WTC11 (cell line): ENCODE data around the gene TCP11X1. TPM values are rescaled to one million over a fixed set of nuclear protein-coding genes. Genes with fewer than 3 reads are reported as not detected.
"Not testable (repeated sequence)": the region's sequence is repeated elsewhere in the genome, so short reads cannot be mapped to it uniquely, and the experiment has no call there.

Source experiments
- ATAC-seq: fragments of 200-7000 bp; cut with Tn5 transposase; 2 replicates; pipeline ENCODE4 v1.10.0; 2021; ENCODE audit warnings: mild to moderate bottlenecking, moderate library complexity
- CTCF ChIA-PET: fragments of 300-600 bp; sonication (Branson Sonifier 250); formaldehyde crosslinking; loops from one replicate; lab custom pipeline; 2021; ENCODE audit warnings: antibody characterized with exemption; lab: Charles Lee
- POLR2A ChIA-PET: fragments of 350-600 bp; sonication (Branson Sonifier 250); formaldehyde crosslinking; loops from one replicate; lab custom pipeline; 2021; ENCODE audit warnings: antibody characterized with exemption; lab: Charles Lee
- DNase-seq: peaks from one replicate; pipeline ENCODE4 v3.0.0; 2021; ENCODE audit warnings: low spot score
- H3K27ac Mint-ChIP-seq: 2 replicates; pipeline ENCODE4 v1.8.0; 2021; ENCODE audit warnings: mixed read lengths
- H3K27me3 Mint-ChIP-seq: 2 replicates; pipeline ENCODE4 v1.8.0; 2021; ENCODE audit warnings: low read depth, mild to moderate bottlenecking, moderate library complexity, mixed read lengths
- H3K36me3 Mint-ChIP-seq: 2 replicates; pipeline ENCODE4 v1.8.0; 2021; ENCODE audit warnings: mixed read lengths
- H3K4me1 Mint-ChIP-seq: 2 replicates; pipeline ENCODE4 v1.8.0; 2022; ENCODE audit warnings: mixed read lengths
- H3K4me3 Mint-ChIP-seq: 2 replicates; pipeline ENCODE4 v1.8.0; 2021; ENCODE audit warnings: mild to moderate bottlenecking, moderate library complexity, mixed read lengths
- H3K9me3 Mint-ChIP-seq: 2 replicates; pipeline ENCODE4 v1.8.0; 2021; ENCODE audit warnings: mixed read lengths
- total RNA-seq: library from RNA; stranded (reverse); gene quantifications from 3 replicates; pipeline ENCODE4 v1.2.3, GENCODE V29; 2021

The TCP11X1 gene
- total RNA-seq, 1 experiment from 2014 or later: 0.13 TPM

GRCh38 chrX:102216497-102216896, 1.4 kb downstream of the TCP11X1 start:
- POLR2A ChIA-PET, H3K4me3 Mint-ChIP-seq, H3K9me3 Mint-ChIP-seq, H3K36me3 Mint-ChIP-seq, H3K4me1 Mint-ChIP-seq, H3K27me3 Mint-ChIP-seq, DNase-seq, CTCF ChIA-PET, ATAC-seq, H3K27ac Mint-ChIP-seq: not testable (repeated sequence)

GRCh38 chrX:102235678-102236077, 20.6 kb downstream of the TCP11X1 start:
- H3K9me3 Mint-ChIP-seq, H3K4me3 Mint-ChIP-seq, H3K27ac Mint-ChIP-seq, H3K27me3 Mint-ChIP-seq, DNase-seq, CTCF ChIA-PET, H3K4me1 Mint-ChIP-seq, POLR2A ChIA-PET, H3K36me3 Mint-ChIP-seq, ATAC-seq: not testable (repeated sequence)

DNA sequence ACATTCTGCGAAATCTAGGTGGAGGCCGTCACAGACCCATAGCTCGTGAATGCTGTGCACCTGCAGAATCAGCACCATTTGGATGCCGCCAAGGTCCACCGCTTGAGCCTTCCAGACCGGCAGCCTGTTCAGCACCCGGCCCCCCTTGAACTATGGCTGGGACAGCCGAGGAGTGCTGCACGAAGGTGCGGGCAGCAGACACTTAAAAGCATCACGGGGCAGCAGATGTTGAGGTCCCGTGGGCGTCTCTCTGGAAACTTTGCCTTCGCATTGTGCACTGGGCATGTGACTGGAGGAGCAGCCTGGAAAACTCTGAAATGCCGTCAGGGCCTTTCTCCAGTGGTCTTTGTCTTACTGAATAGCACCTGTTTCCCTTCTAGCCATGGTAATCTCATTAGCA, 25.2 kb downstream of the TCP11X1 start:
- ATAC-seq, H3K4me3 Mint-ChIP-seq, H3K9me3 Mint-ChIP-seq, CTCF ChIA-PET, POLR2A ChIA-PET, DNase-seq, H3K27ac Mint-ChIP-seq, H3K27me3 Mint-ChIP-seq, H3K36me3 Mint-ChIP-seq, H3K4me1 Mint-ChIP-seq: not testable (repeated sequence)

GRCh38 chrX:102246893-102247292, 31.8 kb downstream of the TCP11X1 start, which contains the start of gene NXF2:
NXF2 (plus strand) TSS chrX:102247167; CDS start chrX:102307079, 59,912 bp downstream.
- H3K27me3 Mint-ChIP-seq, H3K36me3 Mint-ChIP-seq, CTCF ChIA-PET, DNase-seq, H3K4me3 Mint-ChIP-seq, H3K27ac Mint-ChIP-seq, ATAC-seq, H3K9me3 Mint-ChIP-seq, H3K4me1 Mint-ChIP-seq: not testable (repeated sequence)
- POLR2A ChIA-PET: interaction anchor here (0.6 kb wide), 1 partner anchor 213 kb away, joined by 3 read pairs; no protein-coding TSS in a partner anchor

DNA sequence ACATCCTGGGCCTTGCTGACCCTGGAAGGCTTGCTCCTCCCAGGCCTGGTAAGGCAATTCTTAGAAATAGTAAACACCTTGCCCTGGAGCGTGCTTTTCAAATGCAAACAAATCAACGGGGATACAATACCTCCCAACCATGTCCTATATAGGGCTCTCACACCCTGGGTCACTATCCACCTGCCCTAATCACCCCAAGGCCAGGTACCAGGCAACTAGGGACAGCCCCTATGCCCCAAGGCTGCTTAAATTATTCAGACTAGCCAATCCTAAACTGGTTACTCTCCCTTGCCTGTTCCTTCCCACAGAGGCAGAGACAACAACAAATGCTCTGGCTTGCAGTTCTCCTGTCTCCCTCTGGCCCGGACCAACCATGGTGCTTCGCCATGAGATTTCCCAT, 57.1 kb downstream of the TCP11X1 start:
- POLR2A ChIA-PET, H3K9me3 Mint-ChIP-seq, H3K27ac Mint-ChIP-seq, H3K4me3 Mint-ChIP-seq, DNase-seq, ATAC-seq, H3K4me1 Mint-ChIP-seq, H3K36me3 Mint-ChIP-seq, CTCF ChIA-PET, H3K27me3 Mint-ChIP-seq: not testable (repeated sequence)

Other genes with a start within 250 kb of the TCP11X1 start
- gene TCEAL2, start 89.6 kb upstream of the TCP11X1 start, total RNA-seq: 12.5 to 17.2 TPM (median 15.6 TPM) in 3 replicates
- 0.62 to 1.1 TPM (median 0.81 TPM) in 3 replicates for gene TCEAL6, start 72.8 kb upstream of the TCP11X1 start, total RNA-seq
- gene BEX5, start 59.3 kb upstream of the TCP11X1 start, total RNA-seq: 7.4 to 11.0 TPM (median 8.9 TPM) in 3 replicates
- 0.11 TPM in 2 of 3 replicates, not detected in the other for gene NXF2, start 31.9 kb downstream of the TCP11X1 start, total RNA-seq
- 0.11 to 0.31 TPM (median 0.18 TPM) in 3 replicates for gene NXF2B, start 224.7 kb downstream of the TCP11X1 start, total RNA-seq